HepG2 (cell line): ENCODE data around the gene ZFAND2B. TPM values are rescaled to one million over a fixed set of nuclear protein-coding genes. Genes with fewer than 3 reads are reported as not detected.
A peak's percentile ranks its signal among the peaks of the same experiment; 100 is the strongest.

Experiments
- ELF4 ChIP-seq: sonication (generic); formaldehyde crosslinking; IDR thresholded peaks from 2 replicates; pipeline ENCODE4 v1.5.0; 2020; ENCODE audit warnings: missing genetic modification reagents, mild to moderate bottlenecking, moderate library complexity, borderline replicate concordance
- LCORL ChIP-seq, 2 experiments: fragments of 450-650 bp in 1 of 2; sonication (generic) in 1 of 2; formaldehyde crosslinking in 1 of 2; IDR thresholded peaks; 2 replicates each; pipeline versions ENCODE4 v1.5.0 to v1.6.1; 2017 to 2020; ENCODE audit warnings: antibody characterized with exemption in 1 of 2, missing genetic modification reagents in 1 of 2
- NCOA2 ChIP-seq: sonication (generic); formaldehyde crosslinking; IDR thresholded peaks from 2 replicates; pipeline ENCODE4 v1.8.0; 2022; ENCODE audit warnings: inconsistent platforms
- TAF15 ChIP-seq: fragments of 200-400 bp; formaldehyde crosslinking; IDR thresholded peaks from one replicate; pipeline ENCODE4 v1.6.1; 2018; ENCODE audit warnings: mild to moderate bottlenecking, low read depth, low read length; ENCODE audit not compliant: poor library complexity, severe bottlenecking
- TOPORS ChIP-seq: sonication (generic); formaldehyde crosslinking; IDR thresholded peaks from 2 replicates; pipeline ENCODE4 v1.8.0; 2023; ENCODE audit warnings: mild to moderate bottlenecking, missing genetic modification reagents
- ZBTB38 ChIP-seq: sonication (generic); formaldehyde crosslinking; IDR thresholded peaks from 2 replicates; pipeline ENCODE4 v1.5.1; 2020; ENCODE audit warnings: mild to moderate bottlenecking, missing genetic modification reagents
- ZNF30 ChIP-seq: sonication (generic); formaldehyde crosslinking; IDR thresholded peaks from 2 replicates; pipeline ENCODE4 v1.5.0; 2020; ENCODE audit warnings: mild to moderate bottlenecking, missing genetic modification reagents
- ZNF720 ChIP-seq: sonication (generic); formaldehyde crosslinking; IDR thresholded peaks from 2 replicates; pipeline ENCODE4 v1.4.0; 2020; ENCODE audit warnings: missing genetic modification reagents
- ZSCAN5A ChIP-seq: sonication (generic); formaldehyde crosslinking; IDR thresholded peaks from 2 replicates; pipeline ENCODE4 v1.8.0; 2022; ENCODE audit warnings: mild to moderate bottlenecking, missing genetic modification reagents, borderline replicate concordance
- polyA plus RNA-seq, 8 experiments: library from polyadenylated mRNA; depleted of rRNA in 3 of 8; stranded (reverse) in 7 of 8; unstranded in 1 of 8; fragments of >200 nt; fragmentation: Illumina TruSeq in 4 of 8; extraction: Trizol in 4 of 8; gene quantifications; 2 replicates each; pipeline versions ENCODE4 v1.2.1 to v1.2.3, GENCODE V29; 2011 to 2016; ENCODE audit warnings: low read depth in 4 of 8, missing spikeins in 1 of 8, mixed read lengths in 1 of 8; ENCODE audit not compliant: insufficient read depth in 1 of 8
- total RNA-seq, 5 experiments: library from RNA; depleted of rRNA; stranded (reverse); fragments of >200 nt; fragmentation: Illumina TruSeq; extraction: Trizol; gene quantifications; 2 replicates each; pipeline ENCODE4 v1.2.3, GENCODE V29; 2016; ENCODE audit warnings: low read depth in 1 of 5
- TF ChIP-seq, protein P1 (sequence below): IDR thresholded peaks from 2 replicates; pipeline ENCODE4 v1.6.1; 2016; ENCODE audit warnings: low read depth, missing genetic modification reagents, missing compliant biosample characterization
- TF ChIP-seq, protein P2 (sequence below): sonication (generic); formaldehyde crosslinking; IDR thresholded peaks from 2 replicates; pipeline ENCODE4 v1.5.0; 2020; ENCODE audit warnings: mild to moderate bottlenecking, missing genetic modification reagents, borderline replicate concordance
- TF ChIP-seq, protein P3 (sequence below): sonication (generic); formaldehyde crosslinking; IDR thresholded peaks from 2 replicates; pipeline ENCODE4 v1.5.0; 2020; ENCODE audit warnings: missing genetic modification reagents
- TF ChIP-seq, protein P4 (sequence below): sonication (generic); formaldehyde crosslinking; IDR thresholded peaks from 2 replicates; pipeline ENCODE4 v1.9.0; 2021; ENCODE audit warnings: missing genetic modification reagents, borderline replicate concordance

Gene ZFAND2B
- total and polyA plus RNA-seq, 2 of the 13 experiments (the other 11 are each of a cell fraction or from before 2014, with no cell fraction given), result 53.3 to 115 TPM

DNA sequence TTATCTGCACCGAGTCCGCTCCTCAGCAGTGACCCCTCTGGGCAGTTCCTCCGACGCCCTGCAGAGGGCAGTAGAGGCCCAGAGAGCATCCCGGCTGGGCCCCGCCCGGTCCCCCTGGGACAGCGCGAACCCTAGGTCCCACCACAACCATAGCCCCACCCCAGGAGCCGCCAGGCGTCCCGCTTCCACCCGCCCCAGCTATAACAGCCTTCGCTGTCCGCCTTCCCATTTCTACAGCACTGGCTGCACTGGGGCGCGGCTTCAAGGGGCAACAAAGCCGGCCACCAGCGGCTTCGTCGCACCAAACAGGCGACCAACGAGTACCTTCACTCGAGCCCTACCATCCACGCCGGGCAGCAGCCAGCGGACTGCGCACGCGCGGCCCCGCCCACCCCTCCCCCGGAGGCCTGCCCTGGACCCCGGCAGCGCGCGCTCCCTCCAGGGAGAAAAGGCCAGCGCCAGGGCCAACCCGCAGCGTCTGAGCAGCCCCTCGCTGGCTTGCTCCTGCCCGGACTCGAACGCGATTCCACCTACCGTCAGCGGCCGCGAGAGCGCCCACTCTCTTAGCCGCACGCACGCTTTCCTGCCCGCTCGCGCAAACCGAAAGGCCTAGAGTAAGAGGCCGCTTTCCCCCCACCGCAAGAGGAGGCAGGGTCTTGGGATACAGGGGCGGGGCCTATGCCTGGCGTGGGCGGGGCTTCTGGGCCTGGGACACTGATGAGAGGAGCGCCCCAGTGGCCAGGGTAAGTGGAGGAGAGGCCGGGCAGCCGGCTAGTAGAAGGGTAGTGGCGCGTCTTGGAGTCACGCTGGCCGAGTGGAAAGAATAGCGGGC lies 46.2 kb upstream of the ZFAND2B start, which contains the start of gene NHEJ1 (continued):
- TF ChIP-seq, protein P1, sequence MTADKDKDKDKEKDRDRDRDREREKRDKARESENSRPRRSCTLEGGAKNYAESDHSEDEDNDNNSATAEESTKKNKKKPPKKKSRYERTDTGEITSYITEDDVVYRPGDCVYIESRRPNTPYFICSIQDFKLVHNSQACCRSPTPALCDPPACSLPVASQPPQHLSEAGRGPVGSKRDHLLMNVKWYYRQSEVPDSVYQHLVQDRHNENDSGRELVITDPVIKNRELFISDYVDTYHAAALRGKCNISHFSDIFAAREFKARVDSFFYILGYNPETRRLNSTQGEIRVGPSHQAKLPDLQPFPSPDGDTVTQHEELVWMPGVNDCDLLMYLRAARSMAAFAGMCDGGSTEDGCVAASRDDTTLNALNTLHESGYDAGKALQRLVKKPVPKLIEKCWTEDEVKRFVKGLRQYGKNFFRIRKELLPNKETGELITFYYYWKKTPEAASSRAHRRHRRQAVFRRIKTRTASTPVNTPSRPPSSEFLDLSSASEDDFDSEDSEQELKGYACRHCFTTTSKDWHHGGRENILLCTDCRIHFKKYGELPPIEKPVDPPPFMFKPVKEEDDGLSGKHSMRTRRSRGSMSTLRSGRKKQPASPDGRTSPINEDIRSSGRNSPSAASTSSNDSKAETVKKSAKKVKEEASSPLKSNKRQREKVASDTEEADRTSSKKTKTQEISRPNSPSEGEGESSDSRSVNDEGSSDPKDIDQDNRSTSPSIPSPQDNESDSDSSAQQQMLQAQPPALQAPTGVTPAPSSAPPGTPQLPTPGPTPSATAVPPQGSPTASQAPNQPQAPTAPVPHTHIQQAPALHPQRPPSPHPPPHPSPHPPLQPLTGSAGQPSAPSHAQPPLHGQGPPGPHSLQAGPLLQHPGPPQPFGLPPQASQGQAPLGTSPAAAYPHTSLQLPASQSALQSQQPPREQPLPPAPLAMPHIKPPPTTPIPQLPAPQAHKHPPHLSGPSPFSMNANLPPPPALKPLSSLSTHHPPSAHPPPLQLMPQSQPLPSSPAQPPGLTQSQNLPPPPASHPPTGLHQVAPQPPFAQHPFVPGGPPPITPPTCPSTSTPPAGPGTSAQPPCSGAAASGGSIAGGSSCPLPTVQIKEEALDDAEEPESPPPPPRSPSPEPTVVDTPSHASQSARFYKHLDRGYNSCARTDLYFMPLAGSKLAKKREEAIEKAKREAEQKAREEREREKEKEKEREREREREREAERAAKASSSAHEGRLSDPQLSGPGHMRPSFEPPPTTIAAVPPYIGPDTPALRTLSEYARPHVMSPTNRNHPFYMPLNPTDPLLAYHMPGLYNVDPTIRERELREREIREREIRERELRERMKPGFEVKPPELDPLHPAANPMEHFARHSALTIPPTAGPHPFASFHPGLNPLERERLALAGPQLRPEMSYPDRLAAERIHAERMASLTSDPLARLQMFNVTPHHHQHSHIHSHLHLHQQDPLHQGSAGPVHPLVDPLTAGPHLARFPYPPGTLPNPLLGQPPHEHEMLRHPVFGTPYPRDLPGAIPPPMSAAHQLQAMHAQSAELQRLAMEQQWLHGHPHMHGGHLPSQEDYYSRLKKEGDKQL (CRISPR knock-in tag), result no peak
- TF ChIP-seq LCORL (IDR thresholded peaks at IDR 0.05) (peak; percentile 54; the same call in 1 of the 2 replicates), LCORL (CRISPR knock-in tag; IDR thresholded peaks at IDR 0.05) (peak; percentile 93), ELF4 (peak; percentile 90; the same call in 1 of the 2 replicates), ZSCAN5A (CRISPR knock-in tag) (peak; percentile 86; the same call in 1 of the 2 replicates), NCOA2 (CRISPR knock-in tag) (peak; percentile 50), ZBTB38 (CRISPR knock-in tag) (peak; percentile 56), ZNF720 (CRISPR knock-in tag) (peak; percentile 39; the same call in 1 of the 2 replicates), TAF15 (peak; percentile 79), ZNF30 (CRISPR knock-in tag) (0 out of 2 replicates have a peak, but pooled peaks have one; percentile 43), TOPORS (CRISPR knock-in tag) (peak; percentile 89; the same call in 1 of the 2 replicates)
- TF ChIP-seq, protein P2, sequence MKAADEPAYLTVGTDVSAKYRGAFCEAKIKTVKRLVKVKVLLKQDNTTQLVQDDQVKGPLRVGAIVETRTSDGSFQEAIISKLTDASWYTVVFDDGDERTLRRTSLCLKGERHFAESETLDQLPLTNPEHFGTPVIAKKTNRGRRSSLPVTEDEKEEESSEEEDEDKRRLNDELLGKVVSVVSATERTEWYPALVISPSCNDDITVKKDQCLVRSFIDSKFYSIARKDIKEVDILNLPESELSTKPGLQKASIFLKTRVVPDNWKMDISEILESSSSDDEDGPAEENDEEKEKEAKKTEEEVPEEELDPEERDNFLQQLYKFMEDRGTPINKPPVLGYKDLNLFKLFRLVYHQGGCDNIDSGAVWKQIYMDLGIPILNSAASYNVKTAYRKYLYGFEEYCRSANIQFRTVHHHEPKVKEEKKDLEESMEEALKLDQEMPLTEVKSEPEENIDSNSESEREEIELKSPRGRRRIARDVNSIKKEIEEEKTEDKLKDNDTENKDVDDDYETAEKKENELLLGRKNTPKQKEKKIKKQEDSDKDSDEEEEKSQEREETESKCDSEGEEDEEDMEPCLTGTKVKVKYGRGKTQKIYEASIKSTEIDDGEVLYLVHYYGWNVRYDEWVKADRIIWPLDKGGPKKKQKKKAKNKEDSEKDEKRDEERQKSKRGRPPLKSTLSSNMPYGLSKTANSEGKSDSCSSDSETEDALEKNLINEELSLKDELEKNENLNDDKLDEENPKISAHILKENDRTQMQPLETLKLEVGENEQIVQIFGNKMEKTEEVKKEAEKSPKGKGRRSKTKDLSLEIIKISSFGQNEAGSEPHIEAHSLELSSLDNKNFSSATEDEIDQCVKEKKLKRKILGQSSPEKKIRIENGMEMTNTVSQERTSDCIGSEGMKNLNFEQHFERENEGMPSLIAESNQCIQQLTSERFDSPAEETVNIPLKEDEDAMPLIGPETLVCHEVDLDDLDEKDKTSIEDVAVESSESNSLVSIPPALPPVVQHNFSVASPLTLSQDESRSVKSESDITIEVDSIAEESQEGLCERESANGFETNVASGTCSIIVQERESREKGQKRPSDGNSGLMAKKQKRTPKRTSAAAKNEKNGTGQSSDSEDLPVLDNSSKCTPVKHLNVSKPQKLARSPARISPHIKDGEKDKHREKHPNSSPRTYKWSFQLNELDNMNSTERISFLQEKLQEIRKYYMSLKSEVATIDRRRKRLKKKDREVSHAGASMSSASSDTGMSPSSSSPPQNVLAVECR (CRISPR knock-in tag), result peak; percentile 90; the same call in 1 of the 2 replicates
- TF ChIP-seq, protein P3, sequence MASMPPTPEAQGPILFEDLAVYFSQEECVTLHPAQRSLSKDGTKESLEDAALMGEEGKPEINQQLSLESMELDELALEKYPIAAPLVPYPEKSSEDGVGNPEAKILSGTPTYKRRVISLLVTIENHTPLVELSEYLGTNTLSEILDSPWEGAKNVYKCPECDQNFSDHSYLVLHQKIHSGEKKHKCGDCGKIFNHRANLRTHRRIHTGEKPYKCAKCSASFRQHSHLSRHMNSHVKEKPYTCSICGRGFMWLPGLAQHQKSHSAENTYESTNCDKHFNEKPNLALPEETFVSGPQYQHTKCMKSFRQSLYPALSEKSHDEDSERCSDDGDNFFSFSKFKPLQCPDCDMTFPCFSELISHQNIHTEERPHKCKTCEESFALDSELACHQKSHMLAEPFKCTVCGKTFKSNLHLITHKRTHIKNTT (CRISPR knock-in tag), result 0 out of 2 replicates have a peak, but pooled peaks have one; percentile 53
- TF ChIP-seq, protein P4, sequence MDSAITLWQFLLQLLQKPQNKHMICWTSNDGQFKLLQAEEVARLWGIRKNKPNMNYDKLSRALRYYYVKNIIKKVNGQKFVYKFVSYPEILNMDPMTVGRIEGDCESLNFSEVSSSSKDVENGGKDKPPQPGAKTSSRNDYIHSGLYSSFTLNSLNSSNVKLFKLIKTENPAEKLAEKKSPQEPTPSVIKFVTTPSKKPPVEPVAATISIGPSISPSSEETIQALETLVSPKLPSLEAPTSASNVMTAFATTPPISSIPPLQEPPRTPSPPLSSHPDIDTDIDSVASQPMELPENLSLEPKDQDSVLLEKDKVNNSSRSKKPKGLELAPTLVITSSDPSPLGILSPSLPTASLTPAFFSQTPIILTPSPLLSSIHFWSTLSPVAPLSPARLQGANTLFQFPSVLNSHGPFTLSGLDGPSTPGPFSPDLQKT, result no peak
